ENCODE measurements around the gene CDC27. TPM values are rescaled to one million over a fixed set of nuclear protein-coding genes. Genes with fewer than 3 reads are reported as not detected.

Gene CDC27
- total RNA-seq, 2 experiments from 2014 or later, result 113 to 114 TPM

GRCh38 chr17:47213540-47213939, 24.4 kb upstream of the CDC27 start:
- ATAC-seq (ENCODE audit: low read depth) (no peak), DNase-seq (no peak)
- H3K4me1 Mint-ChIP-seq, result peaks cover 18% of the 10 kb centered on the region
- peaks cover 7% of the 10 kb centered on the region for H3K27me3 Mint-ChIP-seq
- no peak overlapping the region for H3K4me3 Mint-ChIP-seq
- POLR2A ChIA-PET, result no interaction called here
- H3K36me3 Mint-ChIP-seq, result no peaks in the 10 kb centered on the region
- no peaks in the 10 kb centered on the region for H3K9me3 Mint-ChIP-seq
- no peak overlapping the region for H3K27ac Mint-ChIP-seq

- Mint-ChIP-seq H3K27me3 (peaks cover 7% of the 10 kb centered on the region), H3K27ac (no peak overlapping the region), H3K9me3 (no peaks in the 10 kb centered on the region), H3K4me1 (peaks cover 13% of the 10 kb centered on the region), H3K4me3 (no peak overlapping the region), H3K36me3 (no peaks in the 10 kb centered on the region)
- DNase-seq (no peak), ATAC-seq (ENCODE audit: low read depth) (no peak)
- POLR2A ChIA-PET, result no interaction called here
These were observed 23.4 kb upstream of the CDC27 start for GRCh38 chr17:47212458-47212857.

DNA sequence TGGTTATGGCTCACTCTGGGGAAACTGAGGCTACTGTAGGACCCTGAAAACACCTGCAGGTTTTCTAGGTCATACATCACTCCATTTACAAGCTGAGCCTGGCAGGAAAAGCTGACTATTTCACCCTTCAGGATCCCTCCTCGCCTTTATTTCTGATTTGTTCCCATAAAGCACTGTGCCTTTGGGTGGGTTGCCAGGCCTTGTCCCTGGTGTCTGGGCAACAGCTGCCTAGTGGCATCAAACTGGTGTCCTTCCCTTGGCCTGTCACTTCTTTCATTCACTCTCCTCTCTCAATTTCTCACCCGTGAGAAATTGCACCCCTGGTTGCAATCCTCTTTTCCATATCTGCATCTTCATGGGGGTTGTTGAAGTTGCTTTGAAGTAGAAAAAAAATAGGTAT, 21.7 kb upstream of the CDC27 start:
- H3K27ac Mint-ChIP-seq, result no peak overlapping the region
- no peaks in the 10 kb centered on the region for H3K36me3 Mint-ChIP-seq
- POLR2A ChIA-PET, result no interaction called here
- H3K9me3 Mint-ChIP-seq, result no peaks in the 10 kb centered on the region
- peaks cover 5% of the 10 kb centered on the region for H3K27me3 Mint-ChIP-seq
- H3K4me1 Mint-ChIP-seq, result peaks cover 17% of the 10 kb centered on the region
- ATAC-seq (ENCODE audit: low read depth) (no peak), DNase-seq (no peak)
- H3K4me3 Mint-ChIP-seq, result no peak overlapping the region

DNA sequence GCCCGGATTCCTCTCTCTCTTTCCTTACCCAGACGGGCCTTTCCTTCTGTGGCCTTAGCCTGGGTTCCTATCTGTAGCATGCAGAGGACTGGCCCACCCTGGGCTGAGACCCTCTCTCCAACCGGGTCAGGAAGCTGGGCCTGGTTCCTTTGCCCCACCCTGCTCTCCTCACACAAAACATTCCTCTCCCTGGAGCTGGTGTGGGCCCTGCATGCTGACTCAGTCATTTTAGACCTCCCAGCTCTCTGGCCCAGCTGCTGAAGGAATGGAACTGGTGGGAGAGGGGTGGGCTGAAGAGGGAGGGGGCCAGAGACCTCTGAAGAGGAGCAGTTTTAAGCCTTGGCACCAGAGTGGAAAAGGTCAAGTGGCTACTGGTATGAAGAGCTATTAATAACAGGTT, 21.0 kb upstream of the CDC27 start:
- Mint-ChIP-seq H3K9me3 (no peaks in the 10 kb centered on the region), H3K4me1 (peaks cover 24% of the 10 kb centered on the region), H3K36me3 (no peaks in the 10 kb centered on the region), H3K4me3 (no peak overlapping the region), H3K27me3 (peaks cover 5% of the 10 kb centered on the region), H3K27ac (no peak overlapping the region)
- POLR2A ChIA-PET, result interaction anchor here (1.6 kb wide), 1 partner anchor 11 kb away, joined by 4 read pairs; no protein-coding TSS in a partner anchor
- ATAC-seq (ENCODE audit: low read depth) (no peak), DNase-seq (no peak)

DNA sequence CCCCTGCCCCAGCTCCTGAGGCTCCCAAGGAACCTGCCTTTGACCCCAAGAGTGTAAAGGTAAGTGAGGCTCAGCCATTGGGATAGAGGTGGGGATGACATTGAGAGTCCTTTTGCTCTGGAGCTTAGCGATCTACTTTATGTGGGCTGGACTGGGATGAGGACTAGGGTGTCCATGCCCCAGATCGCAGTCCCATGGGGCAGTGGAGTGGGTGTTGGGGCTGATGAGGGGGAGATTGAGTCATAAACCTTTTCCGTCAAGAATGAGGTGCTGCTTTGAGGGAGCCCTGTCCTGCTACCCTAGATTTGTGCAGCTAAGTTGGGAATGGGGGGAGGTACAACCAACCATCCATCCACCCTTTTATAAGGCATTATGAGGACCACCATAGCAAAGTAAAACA, 20.4 kb upstream of the CDC27 start:
- no peak overlapping the region for H3K4me3 Mint-ChIP-seq
- peaks cover 30% of the 10 kb centered on the region for H3K4me1 Mint-ChIP-seq
- peaks cover 5% of the 10 kb centered on the region for H3K27me3 Mint-ChIP-seq
- POLR2A ChIA-PET, result interaction anchor here (1.3 to 1.6 kb wide), 2 partner anchors 11 to 20 kb away, joined by 4 to 5 read pairs; partner anchors contain the start of gene CDC27
- no peak for DNase-seq
- no peak for ATAC-seq (ENCODE audit: low read depth)
- H3K9me3 Mint-ChIP-seq, result no peaks in the 10 kb centered on the region
- no peaks in the 10 kb centered on the region for H3K36me3 Mint-ChIP-seq
- no peak overlapping the region for H3K27ac Mint-ChIP-seq

DNA sequence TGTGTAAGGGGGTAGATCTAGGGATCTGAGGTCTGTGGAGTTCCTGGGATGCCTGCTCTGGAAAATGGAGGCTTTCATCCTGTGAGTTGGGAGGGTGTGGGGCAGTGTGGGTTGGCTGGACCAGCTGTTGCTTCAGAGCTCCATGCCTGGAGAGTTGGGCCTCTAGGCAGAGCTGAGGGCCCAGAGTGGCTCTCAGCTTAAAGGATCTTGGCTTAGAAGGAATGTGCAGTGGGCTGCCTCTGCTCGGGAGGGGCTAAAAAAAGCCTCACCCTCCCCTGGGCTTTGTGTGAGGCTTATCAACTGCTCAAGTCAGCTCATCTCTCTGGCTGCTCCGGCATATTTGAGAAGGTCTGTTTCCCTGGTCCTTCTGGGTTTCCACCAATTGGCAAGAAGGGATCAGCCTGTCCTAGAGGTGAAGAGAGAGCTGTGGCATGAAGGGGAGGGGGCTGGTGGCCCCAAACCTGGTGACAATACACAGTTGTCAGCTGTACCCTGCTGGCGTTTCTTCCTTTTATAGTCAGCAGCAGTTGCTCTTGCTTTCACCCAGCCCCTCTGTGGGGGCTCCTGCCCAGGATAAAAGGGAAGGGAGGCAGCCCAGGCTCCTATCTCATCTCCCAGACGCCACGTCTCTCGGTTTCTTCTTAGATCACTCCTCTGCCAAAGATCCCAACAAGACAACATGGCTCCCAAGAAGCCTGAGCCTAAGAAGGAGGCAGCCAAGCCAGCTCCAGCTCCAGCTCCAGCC, 19.8 kb upstream of the CDC27 start, which contains the start of gene MYL4:
TSS of gene MYL4 (plus strand) at position 605 of the 745 bp plus-strand sequence. CDS start at position 680, 75 bp downstream.
- no peak for DNase-seq
- H3K9me3 Mint-ChIP-seq, result no peaks in the 10 kb centered on the region
- H3K27me3 Mint-ChIP-seq, result peaks cover 5% of the 10 kb centered on the region
- no peak within 1 kb of the TSS for H3K4me3 Mint-ChIP-seq
- H3K27ac Mint-ChIP-seq, result peak within 1 kb of the TSS; percentile 8
- POLR2A ChIA-PET, result interaction anchor here (1.3 to 1.7 kb wide), 3 partner anchors 8 to 20 kb away, joined by 4 to 6 read pairs (median 5); partner anchors contain the start of gene CDC27
- no peaks in the 10 kb centered on the region for H3K36me3 Mint-ChIP-seq
- peaks cover 36% of the 10 kb centered on the region for H3K4me1 Mint-ChIP-seq
- no peak for ATAC-seq (ENCODE audit: low read depth)

GRCh38 chr17:47207143-47208067, 18.3 kb upstream of the CDC27 start:
- POLR2A ChIA-PET, result interaction anchor here (1.3 to 3.3 kb wide), 4 partner anchors 9 to 18 kb away, joined by 3 to 19 read pairs (median 8); partner anchors contain the start of gene CDC27
- H3K4me3 Mint-ChIP-seq, result no peak overlapping the region

GRCh38 chr17:47205419-47205963, 16.4 kb upstream of the CDC27 start:
- DNase-seq (no peak), ATAC-seq (ENCODE audit: low read depth) (peak; percentile 74)
- Mint-ChIP-seq H3K4me3 (peak overlapping the region; percentile 53), H3K27me3 (no peaks in the 10 kb centered on the region), H3K36me3 (no peaks in the 10 kb centered on the region), H3K4me1 (peaks cover 47% of the 10 kb centered on the region), H3K9me3 (no peaks in the 10 kb centered on the region), H3K27ac (peak overlapping the region; percentile 89)
- POLR2A ChIA-PET, result interaction anchor here (0.9 to 3.3 kb wide), 6 partner anchors 12 to 444 kb away, joined by 3 to 22 read pairs (median 4); partner anchors contain the start of gene KPNB1

More at GRCh38 chr17:47207143-47208067, 18.3 kb upstream of the CDC27 start:
- peaks cover 3% of the 10 kb centered on the region for H3K27me3 Mint-ChIP-seq
- no peaks in the 10 kb centered on the region for H3K9me3 Mint-ChIP-seq
- no peak for ATAC-seq (ENCODE audit: low read depth)
- H3K27ac Mint-ChIP-seq, result peak overlapping the region; percentile 3
- no peak for DNase-seq
- no peaks in the 10 kb centered on the region for H3K36me3 Mint-ChIP-seq
- H3K4me1 Mint-ChIP-seq, result peaks cover 43% of the 10 kb centered on the region

- H3K27me3 Mint-ChIP-seq, result no peaks in the 10 kb centered on the region
These were observed 15.8 kb upstream of the CDC27 start for GRCh38 chr17:47204722-47205418.

DNA sequence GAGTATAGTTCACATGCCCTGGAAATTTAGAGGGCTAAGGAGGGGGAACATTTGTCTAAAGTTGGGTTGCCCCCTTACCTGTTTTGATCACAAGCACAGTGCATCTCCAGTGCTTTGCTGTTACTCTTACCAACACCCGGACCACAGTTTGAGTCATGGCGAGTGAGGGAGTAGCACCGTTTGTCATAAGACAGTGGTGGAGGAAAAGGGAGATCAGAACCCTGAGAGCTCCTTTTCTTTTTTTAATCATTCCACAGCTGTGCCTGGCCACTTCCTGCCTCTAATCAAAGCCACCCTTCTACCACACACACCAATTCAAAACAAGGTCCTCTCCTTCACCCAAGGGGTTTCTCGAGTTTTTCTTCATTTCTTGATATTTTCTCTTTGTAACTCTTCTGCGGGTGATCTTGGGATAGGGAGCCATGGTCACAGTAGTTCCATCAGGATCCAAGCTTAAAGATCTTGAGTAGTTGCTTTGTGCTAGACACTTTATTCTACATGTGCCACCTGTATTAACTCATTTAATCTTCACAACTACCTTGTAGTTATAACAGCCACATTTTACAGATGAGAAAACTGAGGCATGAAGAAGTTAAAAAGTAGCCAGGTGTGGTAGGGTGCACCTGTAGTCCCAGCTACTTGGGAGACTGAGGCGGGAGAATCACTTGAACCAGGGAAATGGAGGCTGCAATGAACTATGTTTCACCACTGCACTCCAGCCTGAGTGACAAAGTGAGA, 15.1 kb upstream of the CDC27 start:
- DNase-seq (no peak), ATAC-seq (ENCODE audit: low read depth) (peak; percentile 71)
- no peaks in the 10 kb centered on the region for H3K36me3 Mint-ChIP-seq
- POLR2A ChIA-PET, result interaction anchor here (0.5 to 1.6 kb wide), 10 partner anchors 12 to 445 kb away, joined by 3 to 9 read pairs (median 4); partner anchors contain the start of genes CDC27 and KPNB1
- peak overlapping the region; percentile 53 for H3K4me3 Mint-ChIP-seq
- H3K27ac Mint-ChIP-seq, result peak overlapping the region; percentile 89
- no peaks in the 10 kb centered on the region for H3K9me3 Mint-ChIP-seq
- H3K27me3 Mint-ChIP-seq, result no peaks in the 10 kb centered on the region
- H3K4me1 Mint-ChIP-seq, result peaks cover 53% of the 10 kb centered on the region

More at GRCh38 chr17:47204722-47205418, 15.8 kb upstream of the CDC27 start:
- Mint-ChIP-seq H3K9me3 (no peaks in the 10 kb centered on the region), H3K36me3 (no peaks in the 10 kb centered on the region), H3K27ac (peak overlapping the region; percentile 89), H3K4me1 (peaks cover 54% of the 10 kb centered on the region), H3K4me3 (peak overlapping the region; percentile 53)
- POLR2A ChIA-PET, result interaction anchor here (0.9 to 3.3 kb wide), 8 partner anchors 13 to 445 kb away, joined by 3 to 22 read pairs (median 5); partner anchors contain the start of gene KPNB1
- ATAC-seq (ENCODE audit: low read depth), result peak; percentile 65
- DNase-seq, result no peak

GRCh38 chr17:47201166-47201565, 12.1 kb upstream of the CDC27 start:
- DNase-seq, result no peak
- H3K9me3 Mint-ChIP-seq, result no peaks in the 10 kb centered on the region
- peaks cover 6% of the 10 kb centered on the region for H3K27me3 Mint-ChIP-seq
- peak overlapping the region; percentile 55 for H3K27ac Mint-ChIP-seq
- no peak overlapping the region for H3K4me3 Mint-ChIP-seq
- POLR2A ChIA-PET, result interaction anchor here (0.6 to 4.4 kb wide), 3 partner anchors 11 to 448 kb away, joined by 3 to 37 read pairs (median 4); partner anchors contain the start of genes CDC27 and KPNB1
- no peak for ATAC-seq (ENCODE audit: low read depth)
- peaks cover 43% of the 10 kb centered on the region for H3K4me1 Mint-ChIP-seq
- H3K36me3 Mint-ChIP-seq, result no peaks in the 10 kb centered on the region

DNA sequence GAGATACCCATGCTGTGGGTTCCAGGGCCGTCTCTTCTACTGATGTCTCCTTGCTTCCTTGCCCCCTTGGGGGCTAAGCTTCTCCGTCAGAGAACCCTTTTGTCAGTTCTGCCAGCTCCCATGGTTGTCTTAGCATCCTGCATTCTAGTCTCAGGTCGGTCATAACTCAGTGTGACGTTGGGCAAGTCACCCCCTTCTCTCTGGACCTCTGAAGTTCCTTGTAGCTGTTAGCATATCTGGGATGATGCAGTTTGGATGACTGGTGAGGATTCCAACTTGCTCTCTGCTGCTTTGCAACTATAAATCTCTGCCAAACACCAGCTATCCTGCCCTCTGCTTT, 11.2 kb upstream of the CDC27 start:
- Mint-ChIP-seq H3K27ac (peak overlapping the region; percentile 82), H3K27me3 (peaks cover 9% of the 10 kb centered on the region), H3K4me1 (peaks cover 34% of the 10 kb centered on the region), H3K36me3 (no peaks in the 10 kb centered on the region), H3K4me3 (peak overlapping the region; percentile 54), H3K9me3 (no peaks in the 10 kb centered on the region)
- POLR2A ChIA-PET, result interaction anchor here (1.3 to 4.4 kb wide), 2 partner anchors 10 to 20 kb away, joined by 4 to 37 read pairs; partner anchors contain the start of gene CDC27
- ATAC-seq (ENCODE audit: low read depth), result no peak
- no peak for DNase-seq

Data from activated naive CD8-positive, alpha-beta T cell treated with anti-CD3 and anti-CD28 coated beads, Interleukin-2, amount 10 ng/mL, durations not matched to agents 7 days and 5 days (primary cell).